ENCODE data around the gene MAN2B2.

Gene MAN2B2

GRCh38 chr4:6561173-6561516 lies 13.8 kb upstream of the MAN2B2 start:
- no peaks in the 10 kb centered on the region for H3K27me3 ChIP-seq
- H4K20me1 ChIP-seq, result peaks cover 0 to 9% (median 0%) of the 10 kb centered on the region in 11 experiments; a peak in 5 of 22 replicates
- H3K4me2 ChIP-seq, result peak overlapping the region in 10 of 11 experiments; percentile 4 to 42 (median 21); a peak in 9 of 22 replicates
- H3K4me1 ChIP-seq, result peaks cover 3 to 32% (median 27%) of the 10 kb centered on the region in 10 experiments; a peak in 18 of 20 replicates
- no peak for TF ChIP-seq Cebpa-rat (IDR thresholded peaks at IDR 0.05)
- H3K9me3 ChIP-seq (replicated peaks in 1 of 11), result peaks cover 0 to 17% (median 9%) of the 10 kb centered on the region in 11 experiments; a peak in 16 of 22 replicates
- no peak overlapping the region for H3K4me3 ChIP-seq
- H3K36me3 ChIP-seq, result no peaks in the 10 kb centered on the region
- H3K27ac ChIP-seq, result no peak overlapping the region
- no peak overlapping the region for H3K9ac ChIP-seq

GRCh38 chr4:6561706-6562371 lies 13.2 kb upstream of the MAN2B2 start:
- Histone ChIP-seq H3K9me3 (replicated peaks in 1 of 11) (peaks cover 0 to 17% (median 9%) of the 10 kb centered on the region in 11 experiments; a peak in 16 of 22 replicates), H4K20me1 (peaks cover 0 to 9% (median 0%) of the 10 kb centered on the region in 11 experiments; a peak in 5 of 22 replicates), H3K4me2 (peak overlapping the region in 9 of 11 experiments; percentile 10 to 45 (median 25); a peak in 11 of 22 replicates), H3K36me3 (no peaks in the 10 kb centered on the region), H3K27ac (no peak overlapping the region), H3K4me1 (peaks cover 10 to 39% (median 33%) of the 10 kb centered on the region in 10 experiments; a peak in 19 of 20 replicates), H3K9ac (no peak overlapping the region), H3K27me3 (no peaks in the 10 kb centered on the region), H3K4me3 (no peak overlapping the region)
- TF ChIP-seq Cebpa-rat (IDR thresholded peaks at IDR 0.05), result no peak

GRCh38 chr4:6562931-6563901 lies 11.8 kb upstream of the MAN2B2 start:
- no peak overlapping the region for H3K4me3 ChIP-seq
- H3K4me1 ChIP-seq, result peaks cover 13 to 41% (median 36%) of the 10 kb centered on the region in 10 experiments; a peak in 19 of 20 replicates
- H3K27ac ChIP-seq, result no peak overlapping the region
- H4K20me1 ChIP-seq, result peaks cover 0 to 9% (median 0%) of the 10 kb centered on the region in 11 experiments; a peak in 5 of 22 replicates
- H3K9me3 ChIP-seq (replicated peaks in 1 of 11), result peaks cover 0 to 17% (median 9%) of the 10 kb centered on the region in 11 experiments; a peak in 16 of 22 replicates
- H3K36me3 ChIP-seq, result no peaks in the 10 kb centered on the region
- no peak overlapping the region for H3K4me2 ChIP-seq
- TF ChIP-seq Cebpa-rat (IDR thresholded peaks at IDR 0.05), result no peak
- H3K9ac ChIP-seq, result no peak overlapping the region
- H3K27me3 ChIP-seq, result no peaks in the 10 kb centered on the region

- Histone ChIP-seq H3K4me2 (no peak overlapping the region), H3K27me3 (no peaks in the 10 kb centered on the region), H3K4me3 (no peak overlapping the region)
Measured at GRCh38 chr4:6563935-6564645, 10.9 kb upstream of the MAN2B2 start.

GRCh38 chr4:6565691-6566390 lies 9.1 kb upstream of the MAN2B2 start:
- Histone ChIP-seq H3K4me3 (no peak overlapping the region), H3K9me3 (replicated peaks in 1 of 11) (peaks cover 0 to 17% (median 9%) of the 10 kb centered on the region in 11 experiments; a peak in 16 of 22 replicates), H3K27me3 (no peaks in the 10 kb centered on the region), H3K27ac (no peak overlapping the region), H3K4me1 (peaks cover 13 to 33% (median 24%) of the 10 kb centered on the region in 10 experiments; a peak in 19 of 20 replicates), H3K4me2 (peak overlapping the region in 5 of 11 experiments; percentile 3 to 55 (median 34); a peak in 4 of 22 replicates), H3K36me3 (no peaks in the 10 kb centered on the region), H4K20me1 (no peaks in the 10 kb centered on the region; a peak in 2 of 22 replicates), H3K9ac (no peak overlapping the region)
- TF ChIP-seq Cebpa-rat (IDR thresholded peaks at IDR 0.05), result no peak

More at GRCh38 chr4:6563935-6564645, 10.9 kb upstream of the MAN2B2 start:
- Histone ChIP-seq H3K9me3 (replicated peaks in 1 of 11) (peaks cover 0 to 17% (median 9%) of the 10 kb centered on the region in 11 experiments; a peak in 16 of 22 replicates), H3K4me1 (peaks cover 13 to 43% (median 37%) of the 10 kb centered on the region in 10 experiments; a peak in 19 of 20 replicates), H4K20me1 (peaks cover 0 to 9% (median 0%) of the 10 kb centered on the region in 11 experiments; a peak in 4 of 22 replicates), H3K27ac (no peak overlapping the region), H3K9ac (no peak overlapping the region), H3K36me3 (no peaks in the 10 kb centered on the region)
- no peak for TF ChIP-seq Cebpa-rat (IDR thresholded peaks at IDR 0.05)

- peaks cover 0 to 19% (median 9%) of the 10 kb centered on the region in 11 experiments; a peak in 17 of 22 replicates for H3K9me3 ChIP-seq (replicated peaks in 1 of 11)
- no peak overlapping the region for H3K27ac ChIP-seq
- H3K36me3 ChIP-seq, result no peaks in the 10 kb centered on the region
- no peak overlapping the region for H3K9ac ChIP-seq
- H3K4me1 ChIP-seq, result peaks cover 6 to 26% (median 17%) of the 10 kb centered on the region in 10 experiments; a peak in 19 of 20 replicates
- H3K4me2 ChIP-seq, result peak overlapping the region in 9 of 11 experiments; percentile 3 to 55 (median 34); a peak in 14 of 22 replicates
- H3K27me3 ChIP-seq, result no peaks in the 10 kb centered on the region
- no peak overlapping the region for H3K4me3 ChIP-seq
- no peak for TF ChIP-seq Cebpa-rat (IDR thresholded peaks at IDR 0.05)
- H4K20me1 ChIP-seq, result no peaks in the 10 kb centered on the region
Measured at GRCh38 chr4:6566391-6567190, 8.4 kb upstream of the MAN2B2 start.

GRCh38 chr4:6567218-6567617 lies 7.8 kb upstream of the MAN2B2 start:
- H3K27me3 ChIP-seq, result no peaks in the 10 kb centered on the region
- H3K4me1 ChIP-seq, result peaks cover 0 to 20% (median 12%) of the 10 kb centered on the region in 10 experiments; a peak in 16 of 20 replicates
- no peak overlapping the region for H3K9ac ChIP-seq
- no peak overlapping the region for H3K4me3 ChIP-seq
- peak overlapping the region in 5 of 11 experiments; percentile 18 to 55 (median 40); a peak in 7 of 22 replicates for H3K4me2 ChIP-seq
- no peaks in the 10 kb centered on the region for H3K36me3 ChIP-seq
- no peak overlapping the region for H3K27ac ChIP-seq
- H4K20me1 ChIP-seq, result no peaks in the 10 kb centered on the region
- H3K9me3 ChIP-seq (replicated peaks in 1 of 11), result peaks cover 0 to 22% (median 9%) of the 10 kb centered on the region in 11 experiments; a peak in 17 of 22 replicates
- TF ChIP-seq Cebpa-rat (IDR thresholded peaks at IDR 0.05), result no peak
